H9 (cell line): ENCODE results near the gene LIMS2. TPM values are rescaled to one million over a fixed set of nuclear protein-coding genes. Genes with fewer than 3 reads are reported as not detected.

ENCODE experiments used
- DNase-seq: peaks from one replicate; pipeline ENCODE4 v3.0.0-alpha.2; 2017
- H2AFZ ChIP-seq: one replicate; pipeline ENCODE4 v1.6.1; 2013; ENCODE audit warnings: mild to moderate bottlenecking, low read length, control low read depth, moderate library complexity
- H2AK5ac ChIP-seq: 2 replicates; pipeline ENCODE4 v1.6.1; 2013; ENCODE audit warnings: low read length, control low read depth, mixed read lengths; ENCODE audit not compliant: insufficient read length
- H2BK120ac ChIP-seq: one replicate; pipeline ENCODE4 v1.6.1; 2013; ENCODE audit warnings: low read depth, mild to moderate bottlenecking, low read length, control low read depth, inconsistent platforms; ENCODE audit not compliant: poor library complexity, severe bottlenecking
- H2BK12ac ChIP-seq: 2 replicates; pipeline ENCODE4 v1.6.1; 2013; ENCODE audit warnings: low read length, control low read depth, mixed read lengths, low read depth; ENCODE audit not compliant: insufficient read length
- H2BK15ac ChIP-seq: 2 replicates; pipeline ENCODE4 v1.6.1; 2013; ENCODE audit warnings: low read depth, low read length, control low read depth
- H2BK20ac ChIP-seq: one replicate; pipeline ENCODE4 v1.6.1; 2013; ENCODE audit warnings: low read depth, mild to moderate bottlenecking, low read length, control low read depth, inconsistent platforms; ENCODE audit not compliant: poor library complexity, severe bottlenecking
- H2BK5ac ChIP-seq: 2 replicates; pipeline ENCODE4 v1.6.1; 2013; ENCODE audit warnings: low read length, control low read depth, mixed read lengths; ENCODE audit not compliant: insufficient read length
- H3K14ac ChIP-seq: 2 replicates; pipeline ENCODE4 v1.6.1; 2013; ENCODE audit warnings: low read length, control low read depth; ENCODE audit not compliant: insufficient read depth
- H3K18ac ChIP-seq: 2 replicates; pipeline ENCODE4 v1.6.1; 2013; ENCODE audit warnings: low read depth, mild to moderate bottlenecking, mixed read lengths, low read length, control low read depth; ENCODE audit not compliant: insufficient read length
- H3K23ac ChIP-seq: 2 replicates; pipeline ENCODE4 v1.6.1; 2013; ENCODE audit warnings: low read length, control low read depth, mixed read lengths, low read depth; ENCODE audit not compliant: insufficient read length
- H3K23me2 ChIP-seq: 2 replicates; pipeline ENCODE4 v1.6.1; 2013; ENCODE audit warnings: low read depth, mild to moderate bottlenecking, mixed read lengths, low read length, control low read depth; ENCODE audit not compliant: insufficient read length, poor library complexity, severe bottlenecking
- H3K27ac ChIP-seq: 2 replicates; pipeline ENCODE4 v1.5.1; 2013; ENCODE audit warnings: low read length, control low read depth, mixed read lengths, low read depth; ENCODE audit not compliant: insufficient read length
- H3K27me3 ChIP-seq: 2 replicates; pipeline ENCODE4 v1.6.1; 2013; ENCODE audit warnings: low read length, control low read depth, inconsistent platforms; ENCODE audit not compliant: insufficient read depth
- H3K4ac ChIP-seq: 2 replicates; pipeline ENCODE4 v1.6.1; 2013; ENCODE audit warnings: low read depth, mild to moderate bottlenecking, control low read depth, inconsistent platforms, low read length, moderate library complexity
- H3K4me1 ChIP-seq: 2 replicates; pipeline ENCODE4 v1.6.1; 2013; ENCODE audit warnings: low read length, control low read depth, inconsistent platforms; ENCODE audit not compliant: insufficient read depth
- H3K4me2 ChIP-seq: 2 replicates; pipeline ENCODE4 v1.6.1; 2013; ENCODE audit warnings: low read length, control low read depth, mixed read lengths; ENCODE audit not compliant: insufficient read length, insufficient read depth
- H3K56ac ChIP-seq: 2 replicates; pipeline ENCODE4 v1.6.1; 2013; ENCODE audit warnings: low read depth, mild to moderate bottlenecking, mixed read lengths, low read length, control low read depth; ENCODE audit not compliant: insufficient read length
- H3K79me1 ChIP-seq: 2 replicates; pipeline ENCODE4 v1.6.1; 2013; ENCODE audit warnings: low read depth, mild to moderate bottlenecking, moderate library complexity, low read length, control low read depth, inconsistent platforms; ENCODE audit not compliant: insufficient read depth, poor library complexity, severe bottlenecking
- H3K79me2 ChIP-seq: 2 replicates; pipeline ENCODE4 v1.6.1; 2013; ENCODE audit warnings: low read length, control low read depth, inconsistent platforms; ENCODE audit not compliant: insufficient read depth
- H3K9ac ChIP-seq: 2 replicates; pipeline ENCODE4 v1.6.1; 2013; ENCODE audit warnings: low read length, control low read depth, mixed read lengths; ENCODE audit not compliant: insufficient read length; ENCODE audit errors: extremely low read depth
- H3K9me3 ChIP-seq: one replicate; pipeline ENCODE4 v1.6.1; 2013; ENCODE audit warnings: low read depth, low read length, inconsistent platforms; ENCODE audit not compliant: control insufficient read depth
- H3T11ph ChIP-seq: one replicate; pipeline ENCODE4 v1.6.1; 2013; ENCODE audit warnings: mild to moderate bottlenecking, low read length, control low read depth, inconsistent platforms
- H4K20me1 ChIP-seq: one replicate; pipeline ENCODE4 v1.6.1; 2013; ENCODE audit not compliant: control insufficient read depth, insufficient read length, insufficient read depth
- H4K5ac ChIP-seq: 2 replicates; pipeline ENCODE4 v1.6.1; 2013; ENCODE audit warnings: low read depth, mild to moderate bottlenecking, mixed read lengths, low read length, control low read depth; ENCODE audit not compliant: insufficient read length
- H4K8ac ChIP-seq: replicated peaks from 2 replicates; pipeline ENCODE4 v1.6.1; 2013; ENCODE audit warnings: low read length, control low read depth, mixed read lengths, low read depth; ENCODE audit not compliant: insufficient read length
- H4K91ac ChIP-seq: 2 replicates; pipeline ENCODE4 v1.6.1; 2013; ENCODE audit warnings: low read depth, mild to moderate bottlenecking, moderate library complexity, mixed read lengths, low read length, control low read depth; ENCODE audit not compliant: insufficient read length
- H3K27ac Mint-ChIP-seq, 3 experiments: 2 replicates in 2 of 3; 3 replicates in 1 of 3; pipeline ENCODE4 v1.8.0; 2020 to 2021; ENCODE audit warnings: mixed read lengths in 3 of 3, mild to moderate bottlenecking in 1 of 3, moderate library complexity in 1 of 3
- H3K27me3 Mint-ChIP-seq: 2 replicates; pipeline ENCODE4 v1.8.0; 2021; ENCODE audit warnings: low read depth, mild to moderate bottlenecking, moderate library complexity, mixed read lengths
- H3K36me3 Mint-ChIP-seq, 3 experiments: 2 replicates in 2 of 3; 3 replicates in 1 of 3; pipeline ENCODE4 v1.8.0; 2020 to 2021; ENCODE audit warnings: low read depth in 3 of 3, mixed read lengths in 3 of 3; ENCODE audit not compliant: insufficient read depth in 1 of 3
- H3K4me1 Mint-ChIP-seq, 2 experiments: 2 replicates each; pipeline ENCODE4 v1.8.0; 2020; ENCODE audit warnings: mixed read lengths in 2 of 2
- H3K4me3 Mint-ChIP-seq, 2 experiments: 2 replicates in 1 of 2; 3 replicates in 1 of 2; pipeline ENCODE4 v1.8.0; 2020 to 2021; ENCODE audit warnings: mild to moderate bottlenecking in 2 of 2, mixed read lengths in 2 of 2, moderate library complexity in 1 of 2
- H3K9me3 Mint-ChIP-seq, 2 experiments: 2 replicates in 1 of 2; 3 replicates in 1 of 2; pipeline ENCODE4 v1.8.0; 2020; ENCODE audit warnings: mild to moderate bottlenecking in 2 of 2, mixed read lengths in 2 of 2, moderate library complexity in 1 of 2
- CTCF ChIP-seq: fragments of 200-600 bp; sonication (generic); conservative IDR thresholded peaks from 3 replicates; pipeline ENCODE4 v1.8.0; 2021; ENCODE audit warnings: antibody characterized with exemption, mild to moderate bottlenecking
- WGBS: extraction: QIAGEN DNeasy Blood & Tissue Kit; methylation state at CpG from one replicate; pipeline ENCODE4 v1.1.7; 2013; ENCODE audit warnings: missing lambda C conversion rate, low lambda C conversion rate, mixed read lengths; ENCODE audit not compliant: insufficient read length; ENCODE audit errors: extremely low coverage; 5-methylcytosine and 5-hydroxymethylcytosine counted together
- total RNA-seq: library from RNA; stranded (reverse); gene quantifications from 2 replicates; pipeline ENCODE4 v1.2.1, GENCODE V29; 2021

LIMS2 gene
- total RNA-seq, 1 experiment from 2014 or later, result 5.9 TPM

- Histone ChIP-seq H2BK12ac (no peak overlapping the region), H3K14ac (no peak overlapping the region), H3K79me1 (no peaks in the 10 kb centered on the region), H3K4me1 (no peaks in the 10 kb centered on the region), H2AK5ac (no peak overlapping the region), H3K4me2 (no peak overlapping the region), H4K20me1 (no peaks in the 10 kb centered on the region), H3K9me3 (no peaks in the 10 kb centered on the region), H3K9ac (no peak overlapping the region), H2AFZ (no peak overlapping the region), H4K8ac (no peak overlapping the region), H3K27ac (no peak overlapping the region), H2BK5ac (no peak overlapping the region), H2BK20ac (no peak overlapping the region), H2BK120ac (no peak overlapping the region), H3K18ac (no peak overlapping the region), H3T11ph (no peak overlapping the region), H2BK15ac (no peak overlapping the region), H3K23me2 (peaks cover 4% of the 10 kb centered on the region), H3K79me2 (0 out of 2 replicates have a peak, but pooled peaks cover 2% of the 10 kb centered on the region), H4K5ac (no peak overlapping the region), H3K27me3 (peaks cover 14% of the 10 kb centered on the region; the same call in 1 of the 2 replicates), H3K4ac (no peak overlapping the region), H3K56ac (no peak overlapping the region), H3K23ac (no peak overlapping the region), H4K91ac (no peak overlapping the region)
- peak; percentile 25 for DNase-seq
- no peak overlapping the region for H3K27ac Mint-ChIP-seq
- no peaks in the 10 kb centered on the region for H3K9me3 Mint-ChIP-seq
- H3K4me1 Mint-ChIP-seq, result peaks cover 3 to 4% of the 10 kb centered on the region in 2 experiments; a peak in 2 of 4 replicates
- TF ChIP-seq CTCF, result no peak
- peaks cover 51% of the 10 kb centered on the region for H3K27me3 Mint-ChIP-seq
- WGBS, result no CpG with 5 or more reads among the region's 9 CpGs
- H3K36me3 Mint-ChIP-seq, result peaks cover 0 to 2% (median 0%) of the 10 kb centered on the region in 3 experiments; a peak in 3 of 7 replicates
- no peak overlapping the region for H3K4me3 Mint-ChIP-seq
Measured at GRCh38 chr2:127662937-127663565, 12.3 kb downstream of the LIMS2 start.
